CD4-positive, alpha-beta T cell treated with Interleukin-15 for 4 hours (primary cell): ENCODE measurements around the gene TCERG1.

ENCODE experiments used
- DNase-seq: peaks from one replicate; pipeline ENCODE4 v3.0.0-alpha.2; 2020; ENCODE audit warnings: low spot score

Gene TCERG1

GRCh38 chr5:146446861-146447733 is at the start of gene TCERG1:
TCERG1 (plus strand) TSS chr5:146447333; CDS start chr5:146447350, 17 bp downstream.
- peak; percentile 99 for DNase-seq

- no peak for DNase-seq
These were observed 48.3 kb upstream of the TCERG1 start for GRCh38 chr5:146398826-146399225.

- DNase-seq = no peak
These were observed 47.7 kb upstream of the TCERG1 start for GRCh38 chr5:146399481-146399880.

- no peak for DNase-seq
These were observed 46.9 kb upstream of the TCERG1 start for GRCh38 chr5:146400201-146400600.

- DNase-seq = no peak
These were observed 46.1 kb upstream of the TCERG1 start for GRCh38 chr5:146401021-146401420.

GRCh38 chr5:146402949-146403348 is 44.2 kb upstream of the TCERG1 start:
- no peak for DNase-seq

- DNase-seq = no peak
These were observed 38.0 kb upstream of the TCERG1 start for GRCh38 chr5:146409054-146409671.

GRCh38 chr5:146410272-146410671 is 36.9 kb upstream of the TCERG1 start:
- no peak for DNase-seq

- no peak for DNase-seq
These were observed 27.4 kb upstream of the TCERG1 start for GRCh38 chr5:146419696-146420095.

- no peak for DNase-seq
These were observed 22.1 kb upstream of the TCERG1 start for GRCh38 chr5:146425023-146425422.

- no peak for DNase-seq
These were observed 20.8 kb upstream of the TCERG1 start for GRCh38 chr5:146426305-146426704.

GRCh38 chr5:146426853-146427618 is 20.1 kb upstream of the TCERG1 start:
- peak; percentile 46 for DNase-seq

GRCh38 chr5:146427619-146427997 is 19.5 kb upstream of the TCERG1 start:
- DNase-seq = no peak

GRCh38 chr5:146428658-146429057 is 18.5 kb upstream of the TCERG1 start:
- DNase-seq = no peak

- no peak for DNase-seq
These were observed 6.8 kb upstream of the TCERG1 start for GRCh38 chr5:146440353-146440752.

- no peak for DNase-seq
These were observed 6.2 kb upstream of the TCERG1 start for GRCh38 chr5:146440870-146441495.

- DNase-seq = no peak
These were observed 5.2 kb upstream of the TCERG1 start for GRCh38 chr5:146441896-146442295.

GRCh38 chr5:146447734-146448380 is 724 bp downstream of the TCERG1 start:
- DNase-seq = peak; percentile 19

GRCh38 chr5:146448783-146449519 is 1.8 kb downstream of the TCERG1 start:
- DNase-seq = no peak

GRCh38 chr5:146450002-146450401 is 2.9 kb downstream of the TCERG1 start:
- no peak for DNase-seq

GRCh38 chr5:146451411-146451810 is 4.3 kb downstream of the TCERG1 start:
- DNase-seq = no peak
